Activated B cell treated with CpG ODN at 0.5 μM for 24 hours (primary cell): ENCODE results near the gene SSTR3. TPM values are rescaled to one million over a fixed set of nuclear protein-coding genes. Genes with fewer than 3 reads are reported as not detected.
"Not testable (repeated sequence)": the region's sequence is repeated elsewhere in the genome, so short reads cannot be mapped to it uniquely, and the experiment has no call there.

Source experiments
- ATAC-seq: fragments of 200-7000 bp; cut with Tn5 transposase; one replicate; pipeline ENCODE4 v1.10.0; 2021; ENCODE audit warnings: low read depth, mild to moderate bottlenecking, moderate library complexity
- CTCF ChIA-PET: fragments of 350-600 bp; sonication (Branson Sonifier 250); formaldehyde crosslinking; loops from one replicate; lab custom pipeline; 2021; ENCODE audit warnings: antibody characterized with exemption; lab: Charles Lee
- POLR2A ChIA-PET: fragments of 350-600 bp; sonication (Branson Sonifier 250); formaldehyde crosslinking; loops from one replicate; lab custom pipeline; 2021; ENCODE audit warnings: antibody characterized with exemption; lab: Charles Lee
- DNase-seq: peaks from one replicate; pipeline ENCODE4 v3.0.0; 2022
- H3K27ac Mint-ChIP-seq: one replicate; pipeline ENCODE4 v1.8.0; 2020; ENCODE audit warnings: mixed read lengths
- H3K27me3 Mint-ChIP-seq: one replicate; pipeline ENCODE4 v1.8.0; 2021; ENCODE audit warnings: mixed read lengths
- H3K36me3 Mint-ChIP-seq: one replicate; pipeline ENCODE4 v1.8.0; 2021; ENCODE audit warnings: low read depth, mixed read lengths
- H3K4me1 Mint-ChIP-seq: one replicate; pipeline ENCODE4 v1.8.0; 2021; ENCODE audit warnings: mixed read lengths
- H3K4me3 Mint-ChIP-seq: one replicate; pipeline ENCODE4 v1.8.0; 2020; ENCODE audit warnings: mild to moderate bottlenecking, mixed read lengths
- H3K9me3 Mint-ChIP-seq: one replicate; pipeline ENCODE4 v1.8.0; 2020; ENCODE audit warnings: mixed read lengths
- CTCF ChIP-seq: fragments of 200-600 bp; IDR thresholded peaks from one replicate; pipeline ENCODE4 v1.8.0; 2022; ENCODE audit warnings: antibody characterized with exemption, mild to moderate bottlenecking
- intact Hi-C: fragments of 100-400 bp; cut with micrococcal nuclease; formaldehyde crosslinking; loops from one replicate; pipeline ENCODE4 v1.15.1; 2024
- total RNA-seq: library from RNA; stranded (reverse); gene quantifications from 2 replicates; pipeline ENCODE4 v1.2.3, GENCODE V29; 2022

Gene SSTR3
- total RNA-seq, 1 donor from 2014 or later, result 1.8 TPM

DNA sequence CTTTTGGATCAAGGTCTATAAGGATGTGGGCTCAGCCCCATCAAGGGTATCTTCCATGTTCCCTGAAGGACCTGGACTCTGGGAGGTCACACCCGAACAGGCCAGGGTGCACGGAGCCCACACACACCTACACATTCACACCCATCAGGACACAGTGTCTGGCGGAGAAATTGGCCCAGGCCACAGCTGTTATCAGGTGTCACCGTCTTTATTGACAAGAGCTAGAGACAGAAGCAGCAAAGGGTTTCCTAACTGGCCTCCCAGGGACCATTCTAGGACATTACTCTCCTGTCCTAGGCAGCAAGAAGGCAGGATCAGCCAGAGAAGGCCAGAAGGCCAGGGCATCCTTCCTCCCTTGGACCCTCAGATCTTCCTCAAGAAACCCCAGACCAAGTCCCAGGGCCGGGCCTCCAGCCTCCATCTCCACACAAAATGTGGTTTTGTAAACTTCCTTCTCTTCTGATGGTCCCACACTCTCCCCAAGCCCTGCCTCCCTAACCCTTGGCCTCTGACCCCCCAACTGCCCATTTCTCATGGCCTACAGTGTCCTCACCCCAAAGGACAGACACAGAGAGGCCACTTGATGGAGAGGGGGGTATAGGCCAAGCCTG, 8.1 kb downstream of the SSTR3 start:
- DNase-seq (no peak), ATAC-seq (no peak)
- Mint-ChIP-seq H3K9me3 (no peaks in the 10 kb centered on the region), H3K4me1 (peaks cover 23% of the 10 kb centered on the region), H3K27ac (no peak overlapping the region), H3K36me3 (peaks cover under 1% of the 10 kb centered on the region), H3K27me3 (no peaks in the 10 kb centered on the region), H3K4me3 (no peak overlapping the region)
- intact Hi-C loops, result no loop called here
- ChIA-PET POLR2A (interaction anchor here (1.7 kb wide), 1 partner anchor 40 kb away, joined by 4 read pairs; the partner anchor contains the start of gene RAC2), CTCF (no interaction called here)
- no peak for TF ChIP-seq CTCF

DNA sequence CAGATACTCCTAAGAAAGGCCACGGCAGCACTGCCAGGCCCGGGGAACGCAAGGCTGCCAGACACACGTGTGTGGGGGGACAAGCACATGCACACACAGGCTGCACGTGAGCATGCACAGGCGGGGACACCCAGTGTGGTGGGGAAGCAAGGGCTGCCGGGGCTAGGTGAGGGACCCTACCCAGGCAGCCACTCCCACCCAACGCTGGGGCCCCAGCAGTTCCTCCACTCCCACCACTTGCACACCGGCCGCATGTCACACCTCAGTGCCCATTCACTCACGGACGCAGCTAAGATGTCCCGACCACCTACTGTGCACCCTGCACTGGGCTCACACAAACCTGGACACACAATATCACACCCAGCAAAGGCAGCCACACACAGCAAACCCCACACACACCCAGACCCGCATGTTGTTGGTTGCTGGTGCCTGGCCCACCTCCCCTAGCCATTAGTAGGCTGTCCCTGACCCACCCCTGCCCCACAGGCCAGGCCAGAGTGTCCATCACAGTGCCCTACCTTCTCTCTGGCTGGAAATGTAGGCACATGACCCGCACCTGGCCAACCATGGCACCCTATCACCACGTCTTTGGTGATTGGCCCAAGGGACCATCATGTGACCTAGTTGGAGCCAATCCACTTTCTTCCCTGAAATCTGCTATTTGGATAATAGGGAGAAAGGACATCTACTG, 8.8 kb downstream of the SSTR3 start:
- TF ChIP-seq CTCF, result no peak
- ChIA-PET CTCF (interaction anchor here (0.7 kb wide), 1 partner anchor 57 kb away, joined by 3 read pairs; no protein-coding TSS in a partner anchor), POLR2A (interaction anchor here (1.7 kb wide), 1 partner anchor 40 kb away, joined by 4 read pairs; the partner anchor contains the start of gene RAC2)
- peaks cover 1% of the 10 kb centered on the region for H3K36me3 Mint-ChIP-seq
- no peaks in the 10 kb centered on the region for H3K27me3 Mint-ChIP-seq
- H3K4me3 Mint-ChIP-seq, result no peak overlapping the region
- H3K9me3 Mint-ChIP-seq, result no peaks in the 10 kb centered on the region
- H3K4me1 Mint-ChIP-seq, result peaks cover 24% of the 10 kb centered on the region
- intact Hi-C loops, result no loop called here
- ATAC-seq, result no peak
- DNase-seq, result no peak
- H3K27ac Mint-ChIP-seq, result no peak overlapping the region

DNA sequence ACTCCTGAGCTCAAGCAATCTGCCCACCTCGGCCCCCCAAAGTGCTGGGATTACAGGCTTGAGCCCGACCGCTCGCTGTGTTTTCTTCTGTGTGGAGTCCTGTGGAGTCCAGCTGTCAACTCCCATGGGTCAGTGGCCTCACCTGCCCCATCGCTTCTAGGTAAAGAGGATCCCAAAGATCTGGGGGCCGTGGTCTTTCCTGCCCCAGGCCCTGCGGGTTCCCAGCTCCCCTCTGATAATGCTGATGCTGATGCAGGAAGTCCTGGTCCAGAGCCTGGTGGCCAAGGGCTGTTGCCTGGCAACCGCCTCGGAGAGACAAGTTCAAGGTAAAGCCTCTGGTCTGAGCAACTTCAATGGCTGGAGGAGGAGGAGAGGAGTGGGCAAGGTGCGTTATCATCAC, 9.6 kb downstream of the SSTR3 start:
- DNase-seq (no peak), ATAC-seq (no peak)
- Mint-ChIP-seq H3K27ac (no peak overlapping the region), H3K27me3 (no peaks in the 10 kb centered on the region), H3K4me1 (peaks cover 31% of the 10 kb centered on the region), H3K36me3 (peaks cover 1% of the 10 kb centered on the region), H3K4me3 (no peak overlapping the region), H3K9me3 (no peaks in the 10 kb centered on the region)
- CTCF ChIA-PET, result interaction anchor here (0.6 to 1.0 kb wide), 3 partner anchors 13 to 1471 kb away, joined by 3 read pairs; no protein-coding TSS in a partner anchor
- no peak for TF ChIP-seq CTCF
- POLR2A ChIA-PET, result interaction anchor here (1.2 kb wide), 1 partner anchor 16 kb away, joined by 3 read pairs; no protein-coding TSS in a partner anchor
- intact Hi-C loops, result no loop called here

- POLR2A ChIA-PET, result interaction anchor here (1.2 to 5.8 kb wide), 2 partner anchors 17 to 42 kb away, joined by 3 to 98 read pairs; partner anchors contain the start of gene RAC2
- Mint-ChIP-seq H3K36me3 (peaks cover 1% of the 10 kb centered on the region), H3K4me3 (no peak overlapping the region), H3K4me1 (peaks cover 33% of the 10 kb centered on the region), H3K9me3 (no peaks in the 10 kb centered on the region), H3K27me3 (no peaks in the 10 kb centered on the region), H3K27ac (no peak overlapping the region)
- intact Hi-C loops, result no loop called here
- CTCF ChIA-PET, result interaction anchor here (0.6 to 1.0 kb wide), 2 partner anchors 14 to 1472 kb away, joined by 3 read pairs; no protein-coding TSS in a partner anchor
- TF ChIP-seq CTCF, result no peak
- DNase-seq (no peak), ATAC-seq (no peak)
These were observed 10.2 kb downstream of the SSTR3 start for GRCh38 chr22:37202001-37202555.

DNA sequence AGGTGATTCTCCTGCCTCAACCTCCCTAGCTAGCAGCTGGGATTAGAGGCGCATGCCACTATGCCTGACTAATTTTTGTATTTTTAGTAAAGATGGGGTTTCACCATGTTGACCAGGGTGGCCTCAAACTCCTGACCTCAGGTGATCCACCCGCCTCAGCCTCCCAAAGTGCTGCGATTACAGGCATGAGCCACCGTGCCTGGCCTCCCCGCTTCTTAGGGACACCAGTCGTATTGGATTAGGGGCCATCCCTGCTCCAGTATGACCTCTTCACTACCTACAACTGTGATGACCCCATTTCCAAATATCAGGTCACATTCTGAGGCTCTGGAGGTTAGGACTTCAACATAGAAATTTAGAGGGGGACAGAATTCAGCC, 10.8 kb downstream of the SSTR3 start:
- H3K9me3 Mint-ChIP-seq, H3K36me3 Mint-ChIP-seq, ATAC-seq, H3K27me3 Mint-ChIP-seq, DNase-seq, intact Hi-C loops, H3K4me3 Mint-ChIP-seq, H3K27ac Mint-ChIP-seq: not testable (repeated sequence)
- CTCF ChIA-PET, result interaction anchor here (2.7 to 4.4 kb wide), 2 partner anchors 15 to 59 kb away, joined by 18 to 64 read pairs; no protein-coding TSS in a partner anchor
- POLR2A ChIA-PET, result interaction anchor here (0.6 to 5.8 kb wide), 3 partner anchors 21 to 42 kb away, joined by 3 to 98 read pairs (median 4); partner anchors contain the start of gene RAC2
- H3K4me1 Mint-ChIP-seq, result peaks cover 33% of the 10 kb centered on the region
